ENCODE results near the gene GOSR2.

The GOSR2 gene

DNA sequence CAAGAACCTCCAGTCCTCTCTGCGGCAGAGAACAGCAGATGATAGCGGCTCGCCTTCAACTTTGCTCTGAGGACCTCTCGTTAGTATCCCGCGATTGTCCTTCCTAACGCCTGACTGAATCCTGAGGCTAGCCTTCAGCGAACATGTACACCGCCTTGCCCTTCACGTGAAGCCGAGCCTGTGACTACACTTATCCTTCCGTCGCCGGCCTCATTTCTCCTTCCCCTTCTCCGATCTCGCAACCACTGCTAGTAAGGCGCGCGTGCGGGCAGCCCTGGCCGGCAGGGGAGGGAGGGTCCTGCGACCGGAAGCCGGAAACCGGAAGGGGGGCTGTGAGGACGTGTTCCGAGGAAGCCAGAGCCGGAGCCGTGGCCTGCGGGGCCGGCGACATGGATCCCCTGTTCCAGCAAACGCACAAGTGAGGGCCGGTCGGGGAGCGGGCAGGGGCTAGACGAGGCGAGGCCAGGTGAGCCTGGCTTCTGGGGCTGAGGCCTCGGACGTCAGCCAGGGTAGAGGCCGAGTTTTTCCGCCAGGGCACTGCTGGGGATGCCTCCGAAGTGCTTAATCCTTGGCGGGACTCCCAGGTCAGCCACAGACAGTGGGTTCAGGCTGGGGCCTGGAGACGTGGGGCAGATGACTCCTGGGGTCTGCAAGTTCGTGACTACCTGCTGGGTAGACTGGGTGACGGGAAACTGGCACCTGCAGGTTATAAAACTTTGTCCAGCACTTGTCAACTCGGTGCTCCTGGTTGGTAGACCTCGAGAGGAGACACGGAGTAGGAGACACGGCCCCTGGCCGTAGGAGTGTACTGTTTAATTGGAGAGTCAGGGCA, at the start of gene GOSR2:
TSS of gene GOSR2 (plus strand) at position 357 of the 832 bp plus-strand sequence. CDS start at position 390, 33 bp downstream.
- peak; percentile 95 for DNase-seq

GRCh38 chr17:46873941-46874645, 48.9 kb upstream of the GOSR2 start:
- no peak for DNase-seq

- no peak for DNase-seq
Measured at GRCh38 chr17:46874906-46875305, 48.1 kb upstream of the GOSR2 start.

- no peak for DNase-seq
Measured at GRCh38 chr17:46875849-46876352, 47.1 kb upstream of the GOSR2 start.

- no peak for DNase-seq
Measured at GRCh38 chr17:46876353-46876887, 46.5 kb upstream of the GOSR2 start.

- DNase-seq: no peak
Measured at GRCh38 chr17:46876926-46877325, 46.0 kb upstream of the GOSR2 start.

DNA sequence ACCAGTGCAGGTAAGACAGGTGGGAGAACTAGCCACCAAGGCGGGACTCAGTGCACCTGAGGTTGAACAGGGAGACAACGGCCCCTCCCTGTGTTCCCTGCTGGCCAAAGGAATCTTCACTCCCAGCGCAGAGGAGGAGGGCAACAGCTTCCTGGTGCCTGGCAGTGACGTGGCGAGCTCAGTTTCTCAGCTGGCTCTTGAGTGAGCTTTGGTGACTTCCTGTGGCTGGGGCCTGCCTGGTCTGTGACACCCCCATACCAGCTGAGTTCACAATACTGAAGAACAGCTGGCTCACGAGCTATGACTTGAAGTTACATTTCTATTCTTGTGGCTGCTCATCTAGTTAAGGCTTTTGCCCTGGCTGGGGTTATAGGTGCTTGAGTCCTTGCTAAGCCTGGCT, 45.5 kb upstream of the GOSR2 start:
- DNase-seq: peak; percentile 53

- no peak for DNase-seq
Measured at GRCh38 chr17:46878055-46878454, 44.9 kb upstream of the GOSR2 start.

- no peak for DNase-seq
Measured at GRCh38 chr17:46879101-46879500, 43.9 kb upstream of the GOSR2 start.

GRCh38 chr17:46881015-46881414, 41.9 kb upstream of the GOSR2 start:
- DNase-seq: no peak

DNA sequence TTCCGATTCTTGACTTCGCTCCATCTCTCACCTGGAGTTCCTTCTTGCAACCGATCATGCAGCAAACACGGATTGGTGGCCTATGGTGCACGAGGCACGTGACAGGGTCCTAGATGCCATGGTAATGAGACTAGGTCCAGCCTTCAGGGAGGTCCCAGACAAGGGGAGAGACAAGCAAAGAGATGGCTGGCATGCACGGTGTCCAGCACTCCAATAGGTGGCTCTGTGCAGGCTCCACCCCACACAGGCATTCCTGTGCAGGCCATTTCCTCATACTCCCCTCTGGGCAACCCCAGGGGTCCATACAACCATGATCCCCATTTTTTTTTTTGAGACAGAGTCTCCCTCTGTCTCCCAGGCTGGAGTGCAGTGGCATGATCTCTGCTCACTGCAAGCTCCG, 40.3 kb upstream of the GOSR2 start:
- no peak for DNase-seq

- no peak for DNase-seq
Measured at GRCh38 chr17:46883871-46884520, 39.0 kb upstream of the GOSR2 start.

GRCh38 chr17:46884552-46884951, 38.4 kb upstream of the GOSR2 start:
- no peak for DNase-seq

DNA sequence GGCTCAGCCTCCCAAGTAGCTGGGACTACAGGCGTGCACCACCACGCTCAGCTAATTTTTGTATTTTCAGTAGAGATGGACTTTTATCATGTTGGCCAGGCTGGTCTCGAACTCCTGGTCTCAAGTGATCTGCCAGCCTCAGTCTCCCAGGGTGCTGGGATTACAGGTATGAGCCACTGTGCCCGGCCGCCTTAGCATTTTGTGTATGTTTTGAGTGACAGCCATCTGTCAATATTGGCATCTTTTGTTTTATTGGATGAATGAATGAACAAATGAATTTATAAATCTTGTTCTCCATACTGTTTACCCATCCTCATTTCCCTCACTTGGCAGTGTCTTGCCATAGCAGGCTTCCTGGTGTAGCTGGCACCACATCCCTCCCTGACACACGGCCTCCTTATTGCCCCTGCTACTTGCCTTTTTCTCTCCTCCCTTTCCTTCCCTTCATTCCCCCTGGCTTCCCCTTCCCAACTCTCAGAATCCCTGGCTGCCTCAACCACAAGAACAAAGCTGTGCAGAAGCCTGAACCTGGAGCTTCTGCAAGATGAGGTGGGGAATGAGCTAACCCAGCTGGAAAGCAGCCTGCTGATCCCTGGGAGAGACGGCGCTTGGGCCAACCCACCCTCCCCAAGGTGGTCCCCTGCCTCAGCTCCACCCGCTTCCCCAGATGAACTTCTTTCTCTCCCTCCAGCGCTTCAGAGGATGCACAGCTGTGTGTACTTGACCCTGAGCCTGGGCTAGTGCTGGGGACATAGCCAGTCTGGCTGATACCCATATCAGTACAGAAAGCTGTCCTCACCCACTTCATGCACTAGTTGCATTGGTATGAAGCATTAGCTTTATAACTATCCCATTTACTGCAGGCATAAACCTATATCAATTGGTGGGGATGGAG, 37.3 kb upstream of the GOSR2 start:
- DNase-seq: no peak

GRCh38 chr17:46886310-46886663, 36.7 kb upstream of the GOSR2 start:
- DNase-seq: no peak

GRCh38 chr17:46887717-46888116, 35.2 kb upstream of the GOSR2 start:
- DNase-seq: no peak

GRCh38 chr17:46888727-46889126, 34.2 kb upstream of the GOSR2 start:
- no peak for DNase-seq

DNA sequence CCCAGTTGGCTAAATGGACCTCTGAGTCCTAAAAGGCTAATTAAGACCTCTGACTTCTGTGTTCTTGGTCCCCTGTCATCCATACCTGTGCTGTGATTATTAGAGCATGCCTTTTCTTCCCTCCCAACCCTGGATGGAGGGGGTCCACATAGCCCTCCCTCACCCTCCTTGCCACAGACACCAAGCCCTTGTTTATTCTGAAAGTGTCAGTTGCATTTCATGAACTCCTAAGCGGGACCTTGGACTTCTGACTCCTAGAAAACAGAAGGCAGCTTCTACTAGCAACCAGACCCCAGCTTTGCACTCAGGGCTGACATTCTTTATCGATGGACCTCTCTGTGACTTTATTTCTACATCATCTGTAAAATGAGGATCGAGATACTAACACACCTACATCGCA, 33.4 kb upstream of the GOSR2 start:
- DNase-seq: no peak

- DNase-seq: no peak
Measured at GRCh38 chr17:46889992-46890564, 32.9 kb upstream of the GOSR2 start.

DNA sequence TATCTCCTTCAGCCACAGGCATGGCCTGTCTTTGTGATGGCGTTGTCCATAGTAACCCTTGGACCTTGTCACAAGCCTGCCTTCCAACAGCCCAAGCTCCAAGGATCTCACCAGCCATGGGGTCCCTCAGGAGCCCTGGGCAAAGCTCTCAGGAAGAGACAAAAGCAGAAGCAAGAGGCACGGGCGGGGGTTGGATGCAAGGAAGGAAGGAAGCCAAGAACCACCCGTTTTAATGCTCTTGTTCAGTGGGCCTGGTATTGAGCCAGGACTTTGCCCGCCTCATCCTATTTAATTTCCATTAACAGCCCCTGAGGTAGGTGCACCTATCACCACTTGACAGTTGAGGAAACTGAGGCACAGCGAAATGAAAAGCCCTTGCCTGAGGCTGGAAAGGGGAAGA, 32.3 kb upstream of the GOSR2 start:
- no peak for DNase-seq

- DNase-seq: no peak
Measured at GRCh38 chr17:46892192-46892703, 30.7 kb upstream of the GOSR2 start.

DNA sequence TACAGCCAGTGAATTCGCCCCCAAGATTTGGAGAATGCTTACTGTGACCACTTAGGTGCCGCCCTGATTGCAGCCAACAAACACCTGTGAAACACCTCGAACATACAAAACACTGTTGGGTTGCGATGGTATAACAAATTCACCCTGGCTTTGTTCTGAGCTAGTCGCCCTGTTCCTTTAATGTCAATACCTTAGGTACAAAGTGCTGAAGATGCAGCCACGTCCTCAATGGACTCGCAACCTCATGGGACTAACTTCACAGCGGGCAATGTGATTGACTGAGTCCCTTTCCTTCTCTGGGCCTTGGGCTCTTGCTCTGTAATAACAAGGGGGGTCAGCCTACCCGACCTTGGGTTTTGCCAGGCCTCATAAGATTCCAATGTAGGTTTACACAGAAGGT, 28.9 kb upstream of the GOSR2 start:
- no peak for DNase-seq
